ENCODE data around the gene PCCB. TPM values are rescaled to one million over a fixed set of nuclear protein-coding genes. Genes with fewer than 3 reads are reported as not detected.

Gene PCCB
- total RNA-seq, 3 donors from 2014 or later (not counting 1 experiment from before 2014, with no cell fraction given): 17.7 to 19.9 (median 17.8) TPM

DNA sequence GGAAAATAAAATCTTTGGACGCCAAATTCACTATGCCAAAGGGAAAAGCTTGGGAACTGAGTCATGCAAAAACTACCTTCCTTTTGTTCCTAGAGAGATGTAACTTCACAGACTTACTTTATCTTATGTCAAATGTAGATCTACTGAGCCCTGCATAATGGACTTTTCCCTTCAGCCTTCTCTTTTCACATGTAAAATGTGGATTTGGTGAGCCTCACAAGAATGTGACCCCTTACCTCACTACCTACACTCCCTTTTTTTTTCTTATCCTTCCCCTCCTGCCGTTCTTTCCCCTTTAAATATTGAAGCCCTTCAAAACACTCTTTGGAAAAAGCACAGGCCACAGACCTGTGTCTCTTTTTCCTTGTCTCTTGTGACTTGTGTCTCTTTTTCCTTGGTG lies 14.0 kb upstream of the PCCB start:
- DNase-seq: no peak
- intact Hi-C loops (cut with micrococcal nuclease): no loop called here
- Mint-ChIP-seq H3K36me3 (no peaks in the 10 kb centered on the region), H3K27ac (no peak overlapping the region), H3K4me1 (no peaks in the 10 kb centered on the region), H3K27me3 (ENCODE audit: low read depth in 2 of 2) (peaks cover 0 to 5% of the 10 kb centered on the region in 2 donors), H3K9me3 (no peaks in the 10 kb centered on the region), H3K4me3 (no peak overlapping the region)
- ATAC-seq: no peak
- no peaks in the 10 kb centered on the region for H3K9me3 ChIP-seq (ENCODE audit: control insufficient read depth, insufficient read depth, low read length)
- no peak overlapping the region for H3K4me3 ChIP-seq (ENCODE audit: low read length)
- TF ChIP-seq, protein P1, sequence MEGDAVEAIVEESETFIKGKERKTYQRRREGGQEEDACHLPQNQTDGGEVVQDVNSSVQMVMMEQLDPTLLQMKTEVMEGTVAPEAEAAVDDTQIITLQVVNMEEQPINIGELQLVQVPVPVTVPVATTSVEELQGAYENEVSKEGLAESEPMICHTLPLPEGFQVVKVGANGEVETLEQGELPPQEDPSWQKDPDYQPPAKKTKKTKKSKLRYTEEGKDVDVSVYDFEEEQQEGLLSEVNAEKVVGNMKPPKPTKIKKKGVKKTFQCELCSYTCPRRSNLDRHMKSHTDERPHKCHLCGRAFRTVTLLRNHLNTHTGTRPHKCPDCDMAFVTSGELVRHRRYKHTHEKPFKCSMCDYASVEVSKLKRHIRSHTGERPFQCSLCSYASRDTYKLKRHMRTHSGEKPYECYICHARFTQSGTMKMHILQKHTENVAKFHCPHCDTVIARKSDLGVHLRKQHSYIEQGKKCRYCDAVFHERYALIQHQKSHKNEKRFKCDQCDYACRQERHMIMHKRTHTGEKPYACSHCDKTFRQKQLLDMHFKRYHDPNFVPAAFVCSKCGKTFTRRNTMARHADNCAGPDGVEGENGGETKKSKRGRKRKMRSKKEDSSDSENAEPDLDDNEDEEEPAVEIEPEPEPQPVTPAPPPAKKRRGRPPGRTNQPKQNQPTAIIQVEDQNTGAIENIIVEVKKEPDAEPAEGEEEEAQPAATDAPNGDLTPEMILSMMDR (IDR thresholded peaks at IDR 0.05): no peak
- no peak overlapping the region for H3K27ac ChIP-seq (ENCODE audit: low read length)
- WGBS (ENCODE audit: insufficient coverage): 77% methylated on average over 2 of the region's 2 CpGs
- no peaks in the 10 kb centered on the region for H3K4me1 ChIP-seq (ENCODE audit: control insufficient read depth, insufficient read depth, low read length)
- no peaks in the 10 kb centered on the region for H3K36me3 ChIP-seq (ENCODE audit: control insufficient read depth, insufficient read depth, low read length)
- peaks cover 4% of the 10 kb centered on the region for H3K27me3 ChIP-seq (ENCODE audit: control insufficient read depth, insufficient read depth, low read length)

DNA sequence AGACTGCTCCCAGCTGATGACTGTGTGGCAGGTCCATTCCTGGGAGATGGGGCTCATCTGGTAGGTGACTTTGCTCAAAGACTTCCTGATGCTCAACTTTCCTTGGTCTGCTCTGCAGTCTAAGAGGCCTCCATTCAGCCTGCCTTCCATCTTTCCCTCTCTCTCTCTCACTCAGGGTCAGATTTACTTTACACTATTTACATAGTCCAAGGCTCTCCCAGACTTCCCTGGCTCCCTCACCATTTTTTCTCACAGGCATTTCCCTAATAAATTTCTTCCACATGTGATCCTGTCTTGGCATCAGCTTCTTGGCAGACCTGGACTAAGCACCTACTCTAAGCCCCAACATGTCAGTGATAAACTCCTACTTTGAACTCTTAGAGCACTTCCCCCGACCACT lies 13.0 kb upstream of the PCCB start:
- ATAC-seq: no peak
- H3K9me3 Mint-ChIP-seq: no peaks in the 10 kb centered on the region

DNA sequence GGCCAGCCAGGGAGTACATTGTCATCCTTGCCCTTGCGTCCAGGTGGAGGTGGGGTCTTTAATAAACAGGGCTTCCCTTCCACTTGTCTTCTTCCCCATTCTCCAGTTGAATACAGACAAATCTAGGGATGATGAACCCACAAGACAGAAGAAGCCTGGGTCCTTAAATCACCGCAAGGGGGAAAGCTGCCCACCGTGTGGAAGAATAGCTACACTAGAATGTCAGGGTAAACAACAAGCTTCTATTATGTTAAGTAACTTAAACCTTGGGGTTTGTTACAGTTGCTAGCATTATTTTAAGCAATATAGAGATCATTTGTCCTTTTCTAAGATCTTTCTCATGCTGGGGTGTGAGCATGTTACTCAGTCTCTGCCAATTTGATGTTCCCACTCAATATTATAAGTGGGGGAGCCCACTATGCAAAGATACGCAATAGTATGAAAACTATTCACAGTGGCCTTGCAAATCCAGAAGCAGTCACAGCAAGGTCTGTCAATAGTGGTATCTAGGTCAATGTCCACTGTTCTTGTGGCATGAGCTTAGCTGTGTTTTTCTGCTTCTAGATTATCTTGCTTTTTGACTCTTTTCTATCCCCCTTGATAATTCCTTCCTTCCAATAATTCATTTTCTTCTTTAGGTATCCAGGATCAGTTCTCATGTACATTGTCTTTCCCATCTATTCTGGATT lies 12.0 kb upstream of the PCCB start:
- H3K4me1 Mint-ChIP-seq: no peaks in the 10 kb centered on the region
- Histone ChIP-seq H3K27ac (ENCODE audit: low read length) (no peak overlapping the region), H3K27me3 (ENCODE audit: control insufficient read depth, insufficient read depth, low read length) (peaks cover 4% of the 10 kb centered on the region), H3K36me3 (ENCODE audit: control insufficient read depth, insufficient read depth, low read length) (no peaks in the 10 kb centered on the region), H3K9me3 (ENCODE audit: control insufficient read depth, insufficient read depth, low read length) (no peaks in the 10 kb centered on the region), H3K4me3 (ENCODE audit: low read length) (no peak overlapping the region), H3K4me1 (ENCODE audit: control insufficient read depth, insufficient read depth, low read length) (no peaks in the 10 kb centered on the region)
- no peaks in the 10 kb centered on the region for H3K9me3 Mint-ChIP-seq
- 87% methylated on average over 3 of the region's 4 CpGs for WGBS (ENCODE audit: insufficient coverage)
- TF ChIP-seq, protein P1 (IDR thresholded peaks at IDR 0.05): no peak
- ATAC-seq (no peak), DNase-seq (no peak)
- H3K27me3 Mint-ChIP-seq (ENCODE audit: low read depth in 2 of 2): peaks cover 0 to 15% of the 10 kb centered on the region in 2 donors
- no peaks in the 10 kb centered on the region for H3K36me3 Mint-ChIP-seq
- no peak overlapping the region for H3K27ac Mint-ChIP-seq
- intact Hi-C loops (cut with micrococcal nuclease): no loop called here
- no peak overlapping the region for H3K4me3 Mint-ChIP-seq

More for the DNA sequence above, 13.0 kb upstream of the PCCB start:
- Mint-ChIP-seq H3K27ac (no peak overlapping the region), H3K4me1 (no peaks in the 10 kb centered on the region), H3K27me3 (ENCODE audit: low read depth in 2 of 2) (peaks cover 0 to 13% of the 10 kb centered on the region in 2 donors), H3K36me3 (no peaks in the 10 kb centered on the region), H3K4me3 (no peak overlapping the region)
- H3K27ac ChIP-seq (ENCODE audit: low read length): no peak overlapping the region
- H3K9me3 ChIP-seq (ENCODE audit: control insufficient read depth, insufficient read depth, low read length): no peaks in the 10 kb centered on the region
- H3K27me3 ChIP-seq (ENCODE audit: control insufficient read depth, insufficient read depth, low read length): peaks cover 4% of the 10 kb centered on the region
- DNase-seq: no peak
- intact Hi-C loops (cut with micrococcal nuclease): no loop called here
- WGBS (ENCODE audit: insufficient coverage): 79% methylated on average over 1 of the region's 1 CpG
- no peaks in the 10 kb centered on the region for H3K36me3 ChIP-seq (ENCODE audit: control insufficient read depth, insufficient read depth, low read length)
- TF ChIP-seq, protein P1 (IDR thresholded peaks at IDR 0.05): no peak
- no peaks in the 10 kb centered on the region for H3K4me1 ChIP-seq (ENCODE audit: control insufficient read depth, insufficient read depth, low read length)
- H3K4me3 ChIP-seq (ENCODE audit: low read length): no peak overlapping the region

DNA sequence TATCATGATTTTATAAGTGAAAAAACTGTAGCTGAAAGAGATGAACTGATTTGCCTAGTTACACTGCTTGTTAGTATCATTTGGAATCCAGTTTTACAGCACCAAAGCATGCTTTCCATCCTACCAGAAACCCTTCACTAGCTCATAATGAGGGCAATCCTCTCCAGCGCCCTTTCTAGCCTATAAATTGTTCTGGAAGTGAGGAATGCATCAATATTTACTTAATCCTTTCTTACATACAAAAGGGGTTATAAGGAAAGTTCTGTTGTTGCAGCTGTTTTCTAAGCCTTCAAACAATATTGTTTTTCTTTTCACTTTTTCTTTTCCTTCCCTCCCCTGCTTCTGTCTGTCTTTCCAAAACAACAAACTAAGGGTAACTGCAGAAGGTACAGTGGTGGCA lies 11.0 kb upstream of the PCCB start:
- no peak overlapping the region for H3K27ac ChIP-seq (ENCODE audit: low read length)
- no peak overlapping the region for H3K4me3 Mint-ChIP-seq
- peaks cover 4% of the 10 kb centered on the region for H3K27me3 ChIP-seq (ENCODE audit: control insufficient read depth, insufficient read depth, low read length)
- intact Hi-C loops (cut with micrococcal nuclease): no loop called here
- H3K9me3 Mint-ChIP-seq: no peaks in the 10 kb centered on the region
- H3K27me3 Mint-ChIP-seq (ENCODE audit: low read depth in 2 of 2): peaks cover 0 to 19% of the 10 kb centered on the region in 2 donors
- WGBS (ENCODE audit: insufficient coverage): no CpG with 5 or more reads among the region's 1 CpG
- H3K4me3 ChIP-seq (ENCODE audit: low read length): no peak overlapping the region
- H3K4me1 ChIP-seq (ENCODE audit: control insufficient read depth, insufficient read depth, low read length): no peaks in the 10 kb centered on the region
- no peaks in the 10 kb centered on the region for H3K4me1 Mint-ChIP-seq
- no peaks in the 10 kb centered on the region for H3K36me3 ChIP-seq (ENCODE audit: control insufficient read depth, insufficient read depth, low read length)
- ATAC-seq: no peak
- no peaks in the 10 kb centered on the region for H3K9me3 ChIP-seq (ENCODE audit: control insufficient read depth, insufficient read depth, low read length)
- no peak for DNase-seq
- TF ChIP-seq, protein P1 (IDR thresholded peaks at IDR 0.05): no peak
- H3K36me3 Mint-ChIP-seq: no peaks in the 10 kb centered on the region
- no peak overlapping the region for H3K27ac Mint-ChIP-seq
